GM12864 (cell line): ENCODE data around the gene INHBE.
"Not testable (repeated sequence)": the region's sequence is repeated elsewhere in the genome, so short reads cannot be mapped to it uniquely, and the experiment has no call there.

ENCODE experiments used
- DNase-seq: peaks from one replicate; pipeline ENCODE4 v3.0.0-alpha.2; 2011; ENCODE audit warnings: low read depth
- H3K4me3 ChIP-seq: 2 replicates; pipeline ENCODE4 v1.5.1; 2011; ENCODE audit warnings: mild to moderate bottlenecking, low read depth, low read length, control low read depth
- CTCF ChIP-seq: IDR thresholded peaks from 2 replicates; pipeline ENCODE4 v1.5.1; 2011; ENCODE audit warnings: low read depth, mild to moderate bottlenecking, moderate library complexity, low read length, control low read depth, inconsistent platforms; ENCODE audit errors: missing control alignments

Gene INHBE

GRCh38 chr12:57500213-57500612 is 45.1 kb downstream of the INHBE start:
- DNase-seq: no peak
- H3K4me3 ChIP-seq: no peak overlapping the region
- TF ChIP-seq CTCF: no peak

GRCh38 chr12:57502311-57502969 is 47.3 kb downstream of the INHBE start:
- not testable (repeated sequence) for DNase-seq, H3K4me3 ChIP-seq

DNA sequence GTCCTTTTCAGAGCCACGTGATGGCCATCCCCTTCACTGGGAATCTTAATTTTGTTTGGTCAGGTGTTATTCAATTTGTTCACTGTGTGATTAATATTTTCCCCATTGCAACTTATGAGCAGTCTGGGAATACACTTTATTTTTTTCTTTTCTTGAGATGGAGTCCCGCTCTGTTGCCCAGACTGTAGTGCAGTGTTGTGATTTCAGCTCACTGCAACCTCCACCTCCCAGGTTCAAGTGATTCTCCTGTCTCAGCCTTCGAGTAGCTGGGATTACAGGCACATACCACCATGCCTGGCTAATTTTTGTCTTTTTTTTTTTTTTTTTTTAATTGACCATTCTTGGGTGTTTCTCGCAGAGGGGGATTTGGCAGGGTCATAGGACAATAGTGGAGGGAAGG is 51.4 kb downstream of the INHBE start:
- not testable (repeated sequence) for H3K4me3 ChIP-seq, DNase-seq
